Cardiac muscle cell (in vitro differentiated cells and primary cell): ENCODE data around the gene SLIT3. TPM values are rescaled to one million over a fixed set of nuclear protein-coding genes. Genes with fewer than 3 reads are reported as not detected.

Experiments
- DNase-seq, 2 donors: peaks; one replicate each; pipeline versions ENCODE4 v3.0.0 to v3.0.0-alpha.2; 2010 to 2017; ENCODE audit warnings: low read depth in 1 of 2, low spot score in 1 of 2
- H3K27ac ChIP-seq: fragments of 200-600 bp; sonication (generic); 2 replicates; pipeline ENCODE4 v1.5.1; 2016
- H3K27me3 ChIP-seq: fragments of 200-600 bp; sonication (generic); 2 replicates; pipeline ENCODE4 v1.6.0; 2016; ENCODE audit warnings: control low read depth
- H3K36me3 ChIP-seq: fragments of 200-600 bp; sonication (generic); 2 replicates; pipeline ENCODE4 v1.5.1; 2016; ENCODE audit warnings: control low read depth
- H3K4me1 ChIP-seq: fragments of 200-600 bp; sonication (generic); 2 replicates; pipeline ENCODE4 v1.8.1; 2017; ENCODE audit warnings: low read depth, mild to moderate bottlenecking, mixed run types
- H3K4me3 ChIP-seq: fragments of 200-600 bp; sonication (generic); 2 replicates; pipeline ENCODE4 v1.5.1; 2016; ENCODE audit warnings: mild to moderate bottlenecking
- H3K9me3 ChIP-seq: fragments of 200-600 bp; sonication (generic); 2 replicates; pipeline ENCODE4 v1.5.1; 2017; ENCODE audit warnings: low read depth, mild to moderate bottlenecking, control low read depth
- CTCF ChIP-seq: IDR thresholded peaks from 2 replicates; pipeline ENCODE4 v1.5.1; 2012; ENCODE audit warnings: low read depth, mild to moderate bottlenecking, low read length
- polyA plus RNA-seq: library from polyadenylated mRNA; unstranded; fragments of >200 nt; fragmentation: Nextera tagmentation; extraction: Ambion mirVana; gene quantifications from 2 replicates; pipeline ENCODE4 v1.2.1, GENCODE V29; 2016
- total RNA-seq: library from RNA; depleted of rRNA; stranded (reverse); fragments of >200 nt; gene quantifications from 2 replicates; pipeline ENCODE4 v1.2.3, GENCODE V29; 2016

Gene SLIT3
- total and polyA plus RNA-seq, 2 experiments from 2014 or later: 50.7 to 111 TPM

- Histone ChIP-seq H3K4me3 (no peak overlapping the region), H3K9me3 (no peaks in the 10 kb centered on the region), H3K27me3 (no peaks in the 10 kb centered on the region), H3K4me1 (peaks cover 13% of the 10 kb centered on the region), H3K36me3 (no peaks in the 10 kb centered on the region), H3K27ac (no peak overlapping the region)
- no peak for DNase-seq
- no peak for TF ChIP-seq CTCF
Observed at GRCh38 chr5:168737066-168737465, 563.9 kb downstream of the SLIT3 start.

DNA sequence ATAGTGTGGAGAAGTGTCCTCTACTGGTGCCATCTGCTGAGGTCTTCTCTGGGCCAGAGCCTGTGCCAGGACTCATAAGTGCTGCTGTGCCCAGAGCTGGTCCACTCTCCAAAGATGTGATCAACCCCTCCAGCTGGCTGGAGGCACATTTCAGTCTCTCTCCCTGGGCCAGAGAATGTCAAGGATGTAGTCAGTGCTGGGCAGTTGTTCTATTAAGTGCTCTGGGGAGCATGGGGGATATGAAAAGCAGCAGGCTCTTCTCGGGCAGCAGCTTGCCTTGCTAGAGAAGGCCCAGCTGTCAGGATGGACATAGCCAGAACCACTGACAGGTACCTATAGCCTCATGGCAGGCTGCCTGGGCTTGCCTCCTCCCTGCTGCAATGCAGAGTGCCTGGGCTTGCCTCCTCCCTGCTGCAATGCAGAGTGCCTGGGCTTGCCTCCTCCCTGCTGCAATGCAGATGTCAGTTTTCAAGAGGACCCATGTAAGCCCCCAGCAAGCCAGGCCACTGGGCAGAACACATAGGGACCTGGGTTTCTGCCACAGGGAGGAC is 564.6 kb downstream of the SLIT3 start:
- Histone ChIP-seq H3K27ac (peak overlapping the region; percentile 40), H3K9me3 (no peaks in the 10 kb centered on the region), H3K4me1 (peaks cover 13% of the 10 kb centered on the region), H3K4me3 (no peak overlapping the region), H3K27me3 (no peaks in the 10 kb centered on the region), H3K36me3 (no peaks in the 10 kb centered on the region)
- DNase-seq: peak; percentile 21 to 39
- TF ChIP-seq CTCF: no peak

DNA sequence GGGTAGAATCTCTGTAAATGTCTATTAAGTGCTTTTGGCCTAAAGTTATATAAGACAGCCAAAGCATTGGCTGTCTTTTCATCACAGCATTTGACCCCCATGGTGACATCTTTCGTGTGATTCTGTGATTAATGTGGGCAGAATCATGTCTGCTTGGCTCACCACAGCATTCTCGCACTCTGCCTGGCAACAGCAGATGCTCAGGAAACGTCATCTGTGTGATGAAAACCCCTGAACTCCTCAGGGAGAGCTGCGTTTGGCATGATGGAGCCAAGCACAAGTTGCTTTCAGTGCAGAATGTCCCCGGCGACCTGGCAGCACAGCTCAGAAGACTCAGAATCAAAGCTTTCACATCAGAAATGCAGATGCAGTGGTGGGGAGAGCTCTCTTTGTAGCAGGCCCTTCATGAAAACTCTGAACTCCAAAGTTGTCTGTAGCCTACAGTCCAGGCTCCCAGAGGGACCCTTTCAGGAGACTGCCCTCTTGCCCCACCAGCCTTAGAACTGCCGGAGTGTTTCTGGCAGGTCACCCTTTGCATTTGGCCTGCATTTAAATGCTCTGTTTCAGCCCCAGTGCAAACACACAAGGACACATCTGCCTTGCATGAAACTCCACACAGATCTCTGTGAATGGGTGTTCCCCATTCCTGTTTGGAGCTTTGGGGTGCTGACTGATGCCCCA is 566.2 kb downstream of the SLIT3 start:
- H3K9me3 ChIP-seq: no peaks in the 10 kb centered on the region
- H3K27ac ChIP-seq: peak overlapping the region; percentile 56
- H3K27me3 ChIP-seq: no peaks in the 10 kb centered on the region
- no peak overlapping the region for H3K4me3 ChIP-seq
- peak in 1 of 2 donors; percentile 57 for DNase-seq
- H3K4me1 ChIP-seq: peaks cover 13% of the 10 kb centered on the region
- TF ChIP-seq CTCF: no peak
- H3K36me3 ChIP-seq: no peaks in the 10 kb centered on the region

- Histone ChIP-seq H3K27me3 (no peaks in the 10 kb centered on the region), H3K4me1 (peaks cover 13% of the 10 kb centered on the region), H3K4me3 (no peak overlapping the region), H3K36me3 (no peaks in the 10 kb centered on the region), H3K27ac (no peak overlapping the region), H3K9me3 (no peaks in the 10 kb centered on the region)
- DNase-seq: no peak
- no peak for TF ChIP-seq CTCF
Observed at GRCh38 chr5:168734119-168734518, 566.8 kb downstream of the SLIT3 start.

DNA sequence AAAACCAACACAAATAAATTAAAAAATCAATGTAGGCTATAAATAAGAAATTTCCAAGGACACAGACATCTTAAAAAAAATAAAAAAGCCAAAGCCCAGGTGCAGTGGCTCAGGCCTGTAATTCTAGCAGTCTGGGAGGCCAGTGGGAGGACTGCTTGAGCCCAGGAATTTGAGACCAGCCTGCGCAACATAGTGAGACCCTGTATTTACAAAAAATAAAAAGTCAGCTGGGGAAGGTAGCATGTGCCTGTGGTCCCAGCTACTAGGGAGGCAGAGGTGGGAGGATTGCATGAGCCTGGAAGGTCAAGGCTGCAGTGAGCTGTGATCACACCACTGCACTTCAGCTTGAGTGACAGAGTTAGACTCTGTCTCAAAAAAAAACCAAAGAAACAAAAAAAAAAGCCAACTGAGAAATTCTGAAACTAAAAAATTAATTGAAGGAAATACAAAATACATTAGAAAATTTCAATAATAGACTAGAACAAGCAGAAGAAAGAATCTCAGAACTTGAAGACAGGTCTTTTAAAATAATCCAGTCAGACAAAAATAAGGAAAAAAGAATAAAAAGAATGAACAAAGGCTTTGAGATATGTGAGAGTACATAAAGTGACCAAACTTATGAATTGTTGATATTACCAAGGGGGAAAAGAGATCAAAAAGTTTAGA is 572.3 kb downstream of the SLIT3 start:
- Histone ChIP-seq H3K9me3 (no peaks in the 10 kb centered on the region), H3K27ac (no peak overlapping the region), H3K4me3 (no peak overlapping the region), H3K27me3 (no peaks in the 10 kb centered on the region), H3K4me1 (no peaks in the 10 kb centered on the region), H3K36me3 (no peaks in the 10 kb centered on the region)
- TF ChIP-seq CTCF: no peak
- DNase-seq: no peak
